Panc1 (cell line): Measurements from ENCODE around the gene MYLK. TPM values are rescaled to one million over a fixed set of nuclear protein-coding genes. Genes with fewer than 3 reads are reported as not detected.
A peak's percentile ranks its signal among the peaks of the same experiment; 100 is the strongest.

ENCODE experiments used
- ATAC-seq: fragments of 200-7000 bp; cut with Tn5 transposase; 2 replicates; pipeline ENCODE4 v1.9.1; 2020; ENCODE audit warnings: mild to moderate bottlenecking, moderate library complexity
- BruUV-seq: library from RNA; stranded (reverse); fragments of 400-500 nt; replicated peaks from 2 replicates; lab custom pipeline; 2021; lab: Mats Ljungman, UMichigan
- CTCF ChIA-PET: fragments of 300-600 bp; sonication (Branson Sonifier 250); formaldehyde crosslinking; loops from one replicate; lab custom pipeline; 2022; ENCODE audit warnings: antibody characterized with exemption; lab: Charles Lee
- POLR2A ChIA-PET: fragments of 300-600 bp; sonication (Branson Sonifier 250); formaldehyde crosslinking; loops from one replicate; lab custom pipeline; 2022; ENCODE audit warnings: antibody characterized with exemption; lab: Charles Lee
- DNase-seq: peaks from one replicate; pipeline ENCODE4 v3.0.0-alpha.2; 2010; ENCODE audit warnings: low read depth, low spot score
- H3K27ac ChIP-seq: 2 replicates; pipeline ENCODE4 v1.5.1; 2011; ENCODE audit warnings: mild to moderate bottlenecking, low read length, inconsistent platforms
- H3K27me3 ChIP-seq: fragments of 200-500 bp; sonication (Bioruptor generic); 2 replicates; pipeline ENCODE4 v1.6.0; 2014; ENCODE audit warnings: low read length, inconsistent platforms; ENCODE audit not compliant: control insufficient read depth, insufficient read depth
- H3K36me3 ChIP-seq: fragments of 200-500 bp; sonication (Bioruptor generic); 2 replicates; pipeline ENCODE4 v1.5.1; 2014; ENCODE audit warnings: inconsistent platforms, mild to moderate bottlenecking, low read length, moderate library complexity; ENCODE audit not compliant: control insufficient read depth, insufficient read depth
- H3K4me1 ChIP-seq: 2 replicates; pipeline ENCODE4 v1.5.1; 2011; ENCODE audit warnings: inconsistent platforms, mild to moderate bottlenecking, low read length, moderate library complexity; ENCODE audit not compliant: control insufficient read depth, insufficient read depth
- H3K4me3 ChIP-seq, 2 experiments: 2 replicates each; pipeline ENCODE4 v1.5.1; 2011 to 2012; ENCODE audit warnings: low read depth in 2 of 2, low read length in 2 of 2, mild to moderate bottlenecking in 2 of 2, inconsistent platforms in 1 of 2, moderate library complexity in 1 of 2
- H3K9me3 ChIP-seq: fragments of 200-500 bp; sonication (Bioruptor generic); 2 replicates; pipeline ENCODE4 v1.5.1; 2014; ENCODE audit warnings: low read depth, mild to moderate bottlenecking, inconsistent platforms, low read length, moderate library complexity; ENCODE audit not compliant: control insufficient read depth, insufficient read depth
- POLR2AphosphoS5 ChIP-seq: IDR thresholded peaks from 2 replicates; pipeline ENCODE4 v1.6.1; 2012; ENCODE audit warnings: mild to moderate bottlenecking, low read depth, low read length, moderate library complexity
- SIN3A ChIP-seq: IDR thresholded peaks from 2 replicates; pipeline ENCODE4 v1.6.1; 2012; ENCODE audit warnings: low read depth, mild to moderate bottlenecking, low read length, moderate library complexity, borderline replicate concordance; ENCODE audit not compliant: insufficient read depth
- TCF7L2 ChIP-seq: IDR thresholded peaks from 2 replicates; pipeline ENCODE4 v1.6.1; 2011; ENCODE audit warnings: mild to moderate bottlenecking, low read depth, low read length, inconsistent platforms
- in situ Hi-C: cut with HindIII; loops from 2 replicates; pipeline ENCODE4 v1.10.0; 2016; ENCODE audit warnings: low sequenced_read_pairs, low pct_unique_long_range_greater_than_20kb
- intact Hi-C: fragments of 100-400 bp; cut with micrococcal nuclease; formaldehyde crosslinking; loops from one replicate; pipeline ENCODE4 v1.10.0; 2022; ENCODE audit not compliant: unreplicated experiment
- total RNA-seq: library from RNA; stranded (reverse); gene quantifications from one replicate; pipeline ENCODE4 v1.2.1, GENCODE V29; 2021; ENCODE audit not compliant: unreplicated experiment
- TF ChIP-seq, protein P1 (sequence below), 2 experiments: IDR thresholded peaks; 2 replicates each; pipeline ENCODE4 v1.6.1; 2011 to 2012; ENCODE audit warnings: low read depth in 2 of 2, control low read depth in 1 of 2, low read length in 1 of 2, mild to moderate bottlenecking in 1 of 2, moderate library complexity in 1 of 2; ENCODE audit not compliant: insufficient read depth in 1 of 2
- TF ChIP-seq, protein P2 (sequence below): fragments of 450-650 bp; IDR thresholded peaks from 2 replicates; pipeline ENCODE4 v1.5.1; 2017; ENCODE audit warnings: mild to moderate bottlenecking

The MYLK gene
- total RNA-seq, 1 experiment from 2014 or later = 29.7 TPM

GRCh38 chr3:123752228-123752627, 131.9 kb downstream of the MYLK start:
- intact Hi-C loops (no loop called here), in situ Hi-C loops (no loop called here)
- H3K9me3 ChIP-seq = no peaks in the 10 kb centered on the region

GRCh38 chr3:123751433-123751832, 132.7 kb downstream of the MYLK start:
- TF ChIP-seq TCF7L2 = no peak
- no peak for TF ChIP-seq SIN3A
- TF ChIP-seq POLR2AphosphoS5 = no peak
- TF ChIP-seq, protein P1, sequence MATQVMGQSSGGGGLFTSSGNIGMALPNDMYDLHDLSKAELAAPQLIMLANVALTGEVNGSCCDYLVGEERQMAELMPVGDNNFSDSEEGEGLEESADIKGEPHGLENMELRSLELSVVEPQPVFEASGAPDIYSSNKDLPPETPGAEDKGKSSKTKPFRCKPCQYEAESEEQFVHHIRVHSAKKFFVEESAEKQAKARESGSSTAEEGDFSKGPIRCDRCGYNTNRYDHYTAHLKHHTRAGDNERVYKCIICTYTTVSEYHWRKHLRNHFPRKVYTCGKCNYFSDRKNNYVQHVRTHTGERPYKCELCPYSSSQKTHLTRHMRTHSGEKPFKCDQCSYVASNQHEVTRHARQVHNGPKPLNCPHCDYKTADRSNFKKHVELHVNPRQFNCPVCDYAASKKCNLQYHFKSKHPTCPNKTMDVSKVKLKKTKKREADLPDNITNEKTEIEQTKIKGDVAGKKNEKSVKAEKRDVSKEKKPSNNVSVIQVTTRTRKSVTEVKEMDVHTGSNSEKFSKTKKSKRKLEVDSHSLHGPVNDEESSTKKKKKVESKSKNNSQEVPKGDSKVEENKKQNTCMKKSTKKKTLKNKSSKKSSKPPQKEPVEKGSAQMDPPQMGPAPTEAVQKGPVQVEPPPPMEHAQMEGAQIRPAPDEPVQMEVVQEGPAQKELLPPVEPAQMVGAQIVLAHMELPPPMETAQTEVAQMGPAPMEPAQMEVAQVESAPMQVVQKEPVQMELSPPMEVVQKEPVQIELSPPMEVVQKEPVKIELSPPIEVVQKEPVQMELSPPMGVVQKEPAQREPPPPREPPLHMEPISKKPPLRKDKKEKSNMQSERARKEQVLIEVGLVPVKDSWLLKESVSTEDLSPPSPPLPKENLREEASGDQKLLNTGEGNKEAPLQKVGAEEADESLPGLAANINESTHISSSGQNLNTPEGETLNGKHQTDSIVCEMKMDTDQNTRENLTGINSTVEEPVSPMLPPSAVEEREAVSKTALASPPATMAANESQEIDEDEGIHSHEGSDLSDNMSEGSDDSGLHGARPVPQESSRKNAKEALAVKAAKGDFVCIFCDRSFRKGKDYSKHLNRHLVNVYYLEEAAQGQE (IDR thresholded peaks at IDR 0.05; ENCODE audit: insufficient read depth in 1 of 2, low read depth in 2 of 2, low read length in 1 of 2) = no peak
- TF ChIP-seq, protein P2, sequence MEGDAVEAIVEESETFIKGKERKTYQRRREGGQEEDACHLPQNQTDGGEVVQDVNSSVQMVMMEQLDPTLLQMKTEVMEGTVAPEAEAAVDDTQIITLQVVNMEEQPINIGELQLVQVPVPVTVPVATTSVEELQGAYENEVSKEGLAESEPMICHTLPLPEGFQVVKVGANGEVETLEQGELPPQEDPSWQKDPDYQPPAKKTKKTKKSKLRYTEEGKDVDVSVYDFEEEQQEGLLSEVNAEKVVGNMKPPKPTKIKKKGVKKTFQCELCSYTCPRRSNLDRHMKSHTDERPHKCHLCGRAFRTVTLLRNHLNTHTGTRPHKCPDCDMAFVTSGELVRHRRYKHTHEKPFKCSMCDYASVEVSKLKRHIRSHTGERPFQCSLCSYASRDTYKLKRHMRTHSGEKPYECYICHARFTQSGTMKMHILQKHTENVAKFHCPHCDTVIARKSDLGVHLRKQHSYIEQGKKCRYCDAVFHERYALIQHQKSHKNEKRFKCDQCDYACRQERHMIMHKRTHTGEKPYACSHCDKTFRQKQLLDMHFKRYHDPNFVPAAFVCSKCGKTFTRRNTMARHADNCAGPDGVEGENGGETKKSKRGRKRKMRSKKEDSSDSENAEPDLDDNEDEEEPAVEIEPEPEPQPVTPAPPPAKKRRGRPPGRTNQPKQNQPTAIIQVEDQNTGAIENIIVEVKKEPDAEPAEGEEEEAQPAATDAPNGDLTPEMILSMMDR = no peak
- no TSS peak for BruUV-seq
- intact Hi-C loops = no loop called here
- DNase-seq (no peak), ATAC-seq (no peak)
- Histone ChIP-seq H3K4me1 (peaks cover 26% of the 10 kb centered on the region), H3K27me3 (no peaks in the 10 kb centered on the region), H3K27ac (peak overlapping the region; percentile 76), H3K9me3 (no peaks in the 10 kb centered on the region), H3K36me3 (no peaks in the 10 kb centered on the region), H3K4me3 (no peak overlapping the region)
- ChIA-PET POLR2A (no interaction called here), CTCF (interaction anchor here (0.5 kb wide), 1 partner anchor 885 kb away, joined by 6 read pairs; no protein-coding TSS in a partner anchor)
- in situ Hi-C loops = no loop called here

More at GRCh38 chr3:123752228-123752627, 131.9 kb downstream of the MYLK start:
- Histone ChIP-seq H3K4me3 (no peak overlapping the region), H3K27ac (no peak overlapping the region), H3K27me3 (no peaks in the 10 kb centered on the region), H3K36me3 (no peaks in the 10 kb centered on the region), H3K4me1 (peaks cover 26% of the 10 kb centered on the region)
- ATAC-seq = no peak
- POLR2A ChIA-PET = no interaction called here
- DNase-seq = no peak
- CTCF ChIA-PET = no interaction called here
- TF ChIP-seq TCF7L2 (no peak), POLR2AphosphoS5 (no peak), SIN3A (no peak)
- TF ChIP-seq, protein P1 (IDR thresholded peaks at IDR 0.05; ENCODE audit: insufficient read depth in 1 of 2, low read depth in 2 of 2, low read length in 1 of 2) = no peak
- TF ChIP-seq, protein P2 = no peak
- BruUV-seq = no TSS peak
